SK-N-SH (cell line): Measurements from ENCODE around the gene PPP1R16B. TPM values are rescaled to one million over a fixed set of nuclear protein-coding genes. Genes with fewer than 3 reads are reported as not detected.

ENCODE experiments used
- CTCF ChIA-PET: fragments of 300-600, 350-600 bp; formaldehyde crosslinking; extraction: SDS; loops from one replicate; lab custom pipeline; 2021; lab: Yijun Ruan, JAX
- POLR2A ChIA-PET: fragments of 350-600 bp; sonication (Branson Sonifier 250); formaldehyde crosslinking; extraction: SDS; loops from one replicate; lab custom pipeline; 2020; ENCODE audit warnings: antibody characterized with exemption, inconsistent platforms; lab: Yijun Ruan, JAX
- DNase-seq: peaks from one replicate; pipeline ENCODE4 v3.0.0; 2012
- H2AFZ ChIP-seq: fragments of 200-600 bp; sonication (generic); 2 replicates; pipeline ENCODE4 v1.8.1; 2016; ENCODE audit warnings: antibody characterized with exemption, mild to moderate bottlenecking, low read depth
- H3F3A ChIP-seq: fragments of 200-600 bp; sonication (generic); replicated peaks from 2 replicates; pipeline ENCODE3; 2016; ENCODE audit warnings: antibody characterized with exemption, mild to moderate bottlenecking; ENCODE audit not compliant: insufficient read depth
- H3K27ac ChIP-seq, 2 experiments: fragments of 200-500 bp in 1 of 2; fragments of 200-600 bp in 1 of 2; sonication (Bioruptor generic) in 1 of 2; sonication (generic), shearing (Covaris generic) in 1 of 2; 2 replicates each; pipeline versions ENCODE4 v1.5.1 to v1.6.1; 2014 to 2016; ENCODE audit warnings: low read depth in 2 of 2, inconsistent platforms in 1 of 2, low read length in 1 of 2, mild to moderate bottlenecking in 1 of 2, mixed read lengths in 1 of 2
- H3K27me3 ChIP-seq: fragments of 200-600 bp; sonication (generic), shearing (Covaris generic); 2 replicates; pipeline ENCODE4 v1.6.1; 2016; ENCODE audit warnings: mixed run types; ENCODE audit not compliant: insufficient read depth
- H3K36me3 ChIP-seq, 2 experiments: fragments of 200-500 bp in 1 of 2; fragments of 200-600 bp in 1 of 2; sonication (Bioruptor generic) in 1 of 2; sonication (generic) in 1 of 2; replicated peaks in 1 of 2; 2 replicates each; pipeline versions ENCODE3 to v1.5.1; 2014 to 2016; ENCODE audit warnings: low read length in 1 of 2, mild to moderate bottlenecking in 1 of 2; ENCODE audit not compliant: insufficient read depth in 2 of 2, control insufficient read depth in 1 of 2
- H3K4me1 ChIP-seq, 2 experiments: fragments of 200-500 bp in 1 of 2; fragments of 200-600 bp in 1 of 2; sonication (Bioruptor generic) in 1 of 2; sonication (generic), shearing (Covaris generic) in 1 of 2; 2 replicates each; pipeline versions ENCODE4 v1.5.1 to v1.6.1; 2014 to 2016; ENCODE audit warnings: low read depth in 1 of 2, low read length in 1 of 2, mixed run types in 1 of 2; ENCODE audit not compliant: insufficient read depth in 2 of 2, control insufficient read depth in 1 of 2
- H3K4me2 ChIP-seq: fragments of 200-600 bp; sonication (generic), shearing (Covaris generic); 2 replicates; pipeline ENCODE4 v1.6.1; 2017; ENCODE audit warnings: mixed run types
- H3K4me3 ChIP-seq, 2 experiments: fragments of 200-500 bp in 1 of 2; fragments of 200-600 bp in 1 of 2; sonication (Bioruptor generic) in 1 of 2; sonication (generic), shearing (Covaris generic) in 1 of 2; 2 replicates each; pipeline versions ENCODE4 v1.5.1 to v1.8.1; 2014 to 2016; ENCODE audit warnings: low read depth in 2 of 2, inconsistent platforms in 1 of 2, low read length in 1 of 2, mild to moderate bottlenecking in 1 of 2, mixed read lengths in 1 of 2, moderate library complexity in 1 of 2
- H3K79me2 ChIP-seq: fragments of 200-600 bp; sonication (generic); 2 replicates; pipeline ENCODE4 v1.8.1; 2017; ENCODE audit warnings: mild to moderate bottlenecking; ENCODE audit not compliant: insufficient read depth
- H3K9ac ChIP-seq: fragments of 200-600 bp; sonication (generic); 2 replicates; pipeline ENCODE4 v1.6.1; 2017; ENCODE audit warnings: mixed run types
- H3K9me2 ChIP-seq: fragments of 200-600 bp; sonication (generic); 2 replicates; pipeline ENCODE4 v1.6.1; 2017; ENCODE audit warnings: mixed run types
- H3K9me3 ChIP-seq: fragments of 200-600 bp; sonication (generic); 2 replicates; pipeline ENCODE4 v1.6.1; 2017; ENCODE audit warnings: mixed run types, mild to moderate bottlenecking, moderate library complexity
- H4K20me1 ChIP-seq: fragments of 200-600 bp; sonication (generic); 2 replicates; pipeline ENCODE4 v1.6.1; 2017; ENCODE audit warnings: mild to moderate bottlenecking, mixed run types; ENCODE audit not compliant: insufficient read depth
- CHD2 ChIP-seq: fragments of 150-350 bp; IDR thresholded peaks from 2 replicates; pipeline ENCODE4 v1.6.1; 2018; ENCODE audit warnings: low read length; ENCODE audit not compliant: partially characterized antibody
- CTCF ChIP-seq: fragments of 200-600 bp; sonication (generic); IDR thresholded peaks from 2 replicates; pipeline ENCODE4 v1.6.1; 2017; ENCODE audit warnings: antibody characterized with exemption, mild to moderate bottlenecking, moderate library complexity
- EP300 ChIP-seq, 2 experiments: IDR thresholded peaks; 2 replicates each; pipeline versions ENCODE4 v1.4.0 to v1.6.1; 2012; ENCODE audit warnings: borderline replicate concordance in 1 of 2, low read depth in 1 of 2, low read length in 1 of 2
- EZH2phosphoT487 ChIP-seq: fragments of 200-600 bp; sonication (generic); IDR thresholded peaks from 2 replicates; pipeline ENCODE4 v1.6.1; 2017; ENCODE audit warnings: low read depth, mixed run types, mild to moderate bottlenecking, antibody characterized with exemption, moderate library complexity, borderline replicate concordance
- FOSL2 ChIP-seq: IDR thresholded peaks from 2 replicates; pipeline ENCODE4 v1.4.0; 2012; ENCODE audit warnings: low read depth, mild to moderate bottlenecking, moderate library complexity, borderline replicate concordance
- FOXJ3 ChIP-seq: sonication (generic); formaldehyde crosslinking; IDR thresholded peaks from 2 replicates; pipeline ENCODE4 v1.5.1; 2020; ENCODE audit warnings: mild to moderate bottlenecking, missing genetic modification reagents
- GABPA ChIP-seq: IDR thresholded peaks from 2 replicates; pipeline ENCODE4 v1.4.0; 2012; ENCODE audit warnings: low read depth, mild to moderate bottlenecking
- JUND ChIP-seq: IDR thresholded peaks from 2 replicates; pipeline ENCODE4 v1.4.0; 2012
- MAX ChIP-seq: IDR thresholded peaks from 2 replicates; pipeline ENCODE4 v1.4.0; 2012; ENCODE audit warnings: low read depth
- MEF2A ChIP-seq: IDR thresholded peaks from 2 replicates; pipeline ENCODE4 v1.4.0; 2012; ENCODE audit warnings: low read depth, borderline replicate concordance
- MXI1 ChIP-seq: IDR thresholded peaks from 2 replicates; pipeline ENCODE4 v1.6.1; 2012; ENCODE audit warnings: mild to moderate bottlenecking, low read depth, low read length, improper control_type of control experiment
- PBX3 ChIP-seq: IDR thresholded peaks from 2 replicates; pipeline ENCODE4; 2012
- RAD21 ChIP-seq: IDR thresholded peaks from 2 replicates; pipeline ENCODE4 v1.6.1; 2012; ENCODE audit warnings: mild to moderate bottlenecking, low read length
- RFX5 ChIP-seq: IDR thresholded peaks from 2 replicates; pipeline ENCODE4 v1.6.1; 2012; ENCODE audit warnings: mild to moderate bottlenecking, improper control_type of control experiment, low read length
- RXRA ChIP-seq: IDR thresholded peaks from 2 replicates; pipeline ENCODE4 v1.4.0; 2012; ENCODE audit warnings: low read depth, mild to moderate bottlenecking, borderline replicate concordance
- SIN3A ChIP-seq: IDR thresholded peaks from 2 replicates; pipeline ENCODE4 v1.6.1; 2012; ENCODE audit warnings: low read depth, mild to moderate bottlenecking, low read length, moderate library complexity, borderline replicate concordance
- TAF1 ChIP-seq: IDR thresholded peaks from 2 replicates; pipeline ENCODE4 v1.6.1; 2012; ENCODE audit warnings: low read depth, mild to moderate bottlenecking, low read length, moderate library complexity, borderline replicate concordance
- TCF12 ChIP-seq: IDR thresholded peaks from 2 replicates; pipeline ENCODE4 v1.4.0; 2012
- USF2 ChIP-seq: fragments of 150-350 bp; IDR thresholded peaks from 2 replicates; pipeline ENCODE4 v1.6.1; 2017; ENCODE audit warnings: antibody characterized with exemption, low read length, low read depth, borderline replicate concordance
- YY1 ChIP-seq: IDR thresholded peaks from 2 replicates; pipeline ENCODE4 v1.4.0; 2012; ENCODE audit warnings: low read depth, mild to moderate bottlenecking
- WGBS: methylation state at CpG from one replicate; pipeline ENCODE4 v1.1.6; 2017; ENCODE audit warnings: low lambda C conversion rate; 5-methylcytosine and 5-hydroxymethylcytosine counted together
- polyA plus RNA-seq, 3 experiments: library from polyadenylated mRNA; depleted of rRNA; stranded (reverse); fragments of >200 nt; gene quantifications; 2 replicates each; pipeline ENCODE4 v1.2.3, GENCODE V29; 2012
- TF ChIP-seq, protein P1 (sequence below): IDR thresholded peaks from 2 replicates; pipeline ENCODE4 v1.6.1; 2012; ENCODE audit warnings: mild to moderate bottlenecking, low read depth, low read length, moderate library complexity
- TF ChIP-seq, protein P2 (sequence below): fragments of 150-350 bp; IDR thresholded peaks from 2 replicates; pipeline ENCODE4 v1.6.1; 2016; ENCODE audit warnings: mild to moderate bottlenecking, low read depth, low read length

Gene PPP1R16B
- polyA plus RNA-seq, 1 of the 3 experiments (the other 2 are of a cell fraction) = 0.28 TPM

DNA sequence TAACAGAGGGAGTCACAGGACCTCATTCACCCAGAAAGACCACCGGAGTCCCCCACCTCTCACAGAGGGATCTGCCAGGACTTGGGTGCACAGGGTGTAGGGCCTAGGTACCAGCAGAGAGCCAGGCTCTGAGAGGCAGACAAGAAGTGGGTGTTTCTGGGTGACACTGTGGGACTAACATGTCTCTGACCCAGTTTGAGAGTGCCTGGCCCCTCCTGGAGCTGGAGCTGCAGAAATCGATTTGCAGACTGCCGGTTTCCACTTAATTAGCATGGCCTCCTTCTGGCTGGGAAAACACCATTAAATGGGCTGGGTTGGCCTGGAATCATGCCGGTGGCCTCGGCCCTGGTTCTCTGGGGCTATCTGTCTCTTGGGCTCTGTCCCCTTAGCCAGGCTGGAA lies 59.2 kb downstream of the PPP1R16B start:
- H3K36me3 ChIP-seq = no peaks in the 10 kb centered on the region
- H3K9me3 ChIP-seq = no peaks in the 10 kb centered on the region
- H3K4me3 ChIP-seq = no peak overlapping the region
- no peak overlapping the region for H3K9ac ChIP-seq
- CTCF ChIA-PET = interaction anchor here (1.5 kb wide), 1 partner anchor 10 kb away, joined by 3 read pairs; no protein-coding TSS in a partner anchor
- peaks cover 0 to 51% of the 10 kb centered on the region in 2 experiments; a peak in 2 of 4 replicates for H3K4me1 ChIP-seq
- 42% methylated on average over 2 of the region's 5 CpGs for WGBS
- no peak overlapping the region for H3K4me2 ChIP-seq
- peak; percentile 53 for DNase-seq
- no peak overlapping the region for H2AFZ ChIP-seq
- peak overlapping the region in 1 of 2 experiments; percentile 95; a peak in 2 of 4 replicates for H3K27ac ChIP-seq
- H3K27me3 ChIP-seq = no peaks in the 10 kb centered on the region
- H4K20me1 ChIP-seq = no peaks in the 10 kb centered on the region
- no peaks in the 10 kb centered on the region for H3K79me2 ChIP-seq
- POLR2A ChIA-PET = interaction anchor here (1.4 kb wide), 1 partner anchor 10 kb away, joined by 4 read pairs; no protein-coding TSS in a partner anchor
- H3K9me2 ChIP-seq = no peaks in the 10 kb centered on the region
- no peaks in the 10 kb centered on the region for H3F3A ChIP-seq
- TF ChIP-seq GABPA (no peak), MAX (no peak), MEF2A (no peak), FOSL2 (no peak), CHD2 (peak; percentile 14), JUND (no peak), PBX3 (no peak), RFX5 (no peak), TAF1 (no peak), EP300 (IDR thresholded peaks at IDR 0.05; ENCODE audit: borderline replicate concordance in 1 of 2, low read depth in 1 of 2, low read length in 1 of 2) (peak in 1 of 2 experiments; percentile 68; a peak in 1 of 4 replicates), FOXJ3 (no peak), RAD21 (peak; percentile 27; the same call in 1 of the 2 replicates), MXI1 (peak; percentile 42; the same call in 1 of the 2 replicates), TCF12 (no peak), YY1 (no peak), EZH2phosphoT487 (no peak), CTCF (no peak), SIN3A (no peak), RXRA (no peak), USF2 (no peak)
- TF ChIP-seq, protein P1, sequence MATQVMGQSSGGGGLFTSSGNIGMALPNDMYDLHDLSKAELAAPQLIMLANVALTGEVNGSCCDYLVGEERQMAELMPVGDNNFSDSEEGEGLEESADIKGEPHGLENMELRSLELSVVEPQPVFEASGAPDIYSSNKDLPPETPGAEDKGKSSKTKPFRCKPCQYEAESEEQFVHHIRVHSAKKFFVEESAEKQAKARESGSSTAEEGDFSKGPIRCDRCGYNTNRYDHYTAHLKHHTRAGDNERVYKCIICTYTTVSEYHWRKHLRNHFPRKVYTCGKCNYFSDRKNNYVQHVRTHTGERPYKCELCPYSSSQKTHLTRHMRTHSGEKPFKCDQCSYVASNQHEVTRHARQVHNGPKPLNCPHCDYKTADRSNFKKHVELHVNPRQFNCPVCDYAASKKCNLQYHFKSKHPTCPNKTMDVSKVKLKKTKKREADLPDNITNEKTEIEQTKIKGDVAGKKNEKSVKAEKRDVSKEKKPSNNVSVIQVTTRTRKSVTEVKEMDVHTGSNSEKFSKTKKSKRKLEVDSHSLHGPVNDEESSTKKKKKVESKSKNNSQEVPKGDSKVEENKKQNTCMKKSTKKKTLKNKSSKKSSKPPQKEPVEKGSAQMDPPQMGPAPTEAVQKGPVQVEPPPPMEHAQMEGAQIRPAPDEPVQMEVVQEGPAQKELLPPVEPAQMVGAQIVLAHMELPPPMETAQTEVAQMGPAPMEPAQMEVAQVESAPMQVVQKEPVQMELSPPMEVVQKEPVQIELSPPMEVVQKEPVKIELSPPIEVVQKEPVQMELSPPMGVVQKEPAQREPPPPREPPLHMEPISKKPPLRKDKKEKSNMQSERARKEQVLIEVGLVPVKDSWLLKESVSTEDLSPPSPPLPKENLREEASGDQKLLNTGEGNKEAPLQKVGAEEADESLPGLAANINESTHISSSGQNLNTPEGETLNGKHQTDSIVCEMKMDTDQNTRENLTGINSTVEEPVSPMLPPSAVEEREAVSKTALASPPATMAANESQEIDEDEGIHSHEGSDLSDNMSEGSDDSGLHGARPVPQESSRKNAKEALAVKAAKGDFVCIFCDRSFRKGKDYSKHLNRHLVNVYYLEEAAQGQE = no peak
- TF ChIP-seq, protein P2, sequence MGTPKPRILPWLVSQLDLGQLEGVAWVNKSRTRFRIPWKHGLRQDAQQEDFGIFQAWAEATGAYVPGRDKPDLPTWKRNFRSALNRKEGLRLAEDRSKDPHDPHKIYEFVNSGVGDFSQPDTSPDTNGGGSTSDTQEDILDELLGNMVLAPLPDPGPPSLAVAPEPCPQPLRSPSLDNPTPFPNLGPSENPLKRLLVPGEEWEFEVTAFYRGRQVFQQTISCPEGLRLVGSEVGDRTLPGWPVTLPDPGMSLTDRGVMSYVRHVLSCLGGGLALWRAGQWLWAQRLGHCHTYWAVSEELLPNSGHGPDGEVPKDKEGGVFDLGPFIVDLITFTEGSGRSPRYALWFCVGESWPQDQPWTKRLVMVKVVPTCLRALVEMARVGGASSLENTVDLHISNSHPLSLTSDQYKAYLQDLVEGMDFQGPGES = no peak
